H1 (cell line): ENCODE data around the gene CHST10.

ENCODE experiments used
- CEBPB ChIP-seq: IDR thresholded peaks from 2 replicates; pipeline ENCODE4 v1.6.1; 2012; ENCODE audit warnings: low read depth, low read length
- CREB1 ChIP-seq: IDR thresholded peaks from 2 replicates; pipeline ENCODE4 v1.6.1; 2012; ENCODE audit warnings: inconsistent platforms
- HDAC6 ChIP-seq: IDR thresholded peaks from one replicate; pipeline ENCODE4 v1.7.1; 2012; ENCODE audit warnings: low read depth, mild to moderate bottlenecking, inconsistent platforms, low read length, moderate library complexity
- JUN ChIP-seq: IDR thresholded peaks from 2 replicates; pipeline ENCODE4 v1.6.1; 2011; ENCODE audit warnings: low read depth, mild to moderate bottlenecking, improper control_type of control experiment, low read length
- KDM5A ChIP-seq: fragments of 200-600 bp; IDR thresholded peaks from 2 replicates; pipeline ENCODE4 v1.7.1; 2012; ENCODE audit warnings: mild to moderate bottlenecking, low read length, inconsistent platforms, mixed read lengths
- MAFK ChIP-seq: IDR thresholded peaks from 2 replicates; pipeline ENCODE4 v1.6.1; 2012; ENCODE audit warnings: low read depth, mild to moderate bottlenecking, improper control_type of control experiment, low read length
- POLR2A ChIP-seq, 2 experiments: IDR thresholded peaks; 1 replicate in 1 of 2; 2 replicates in 1 of 2; pipeline ENCODE4 v1.6.1; 2011; ENCODE audit warnings: low read depth in 2 of 2, low read length in 2 of 2, mild to moderate bottlenecking in 2 of 2; ENCODE audit errors: control extremely low read depth in 1 of 2
- POLR2AphosphoS5 ChIP-seq: IDR thresholded peaks from 2 replicates; pipeline ENCODE4 v1.6.1; 2011; ENCODE audit warnings: low read depth, low read length
- SIN3A ChIP-seq, 2 experiments: IDR thresholded peaks in 1 of 2; conservative IDR thresholded peaks in 1 of 2; 2 replicates each; pipeline ENCODE4 v1.6.1; 2011 to 2012; ENCODE audit warnings: low read length in 2 of 2, improper control_type of control experiment in 1 of 2, low read depth in 1 of 2, mild to moderate bottlenecking in 1 of 2
- SP4 ChIP-seq: IDR thresholded peaks from 2 replicates; pipeline ENCODE4 v1.6.1; 2012; ENCODE audit warnings: low read length, inconsistent platforms
- TF ChIP-seq, protein P1 (sequence below), 3 experiments: IDR thresholded peaks; 1 replicate in 2 of 3; 2 replicates in 1 of 3; pipeline versions ENCODE4 v1.5.1 to v1.6.1; 2011; ENCODE audit warnings: low read length in 3 of 3, mild to moderate bottlenecking in 3 of 3, inconsistent platforms in 2 of 3, low read depth in 1 of 3, moderate library complexity in 1 of 3; ENCODE audit not compliant: insufficient read depth in 1 of 3; ENCODE audit errors: control extremely low read depth in 1 of 3
- TF ChIP-seq, protein P2 (sequence below): IDR thresholded peaks from 2 replicates; pipeline ENCODE4 v1.6.1; 2012; ENCODE audit warnings: low read length, inconsistent platforms
- TF ChIP-seq, protein P3 (sequence below): IDR thresholded peaks from 2 replicates; pipeline ENCODE4 v1.6.1; 2012; ENCODE audit warnings: inconsistent platforms

DNA sequence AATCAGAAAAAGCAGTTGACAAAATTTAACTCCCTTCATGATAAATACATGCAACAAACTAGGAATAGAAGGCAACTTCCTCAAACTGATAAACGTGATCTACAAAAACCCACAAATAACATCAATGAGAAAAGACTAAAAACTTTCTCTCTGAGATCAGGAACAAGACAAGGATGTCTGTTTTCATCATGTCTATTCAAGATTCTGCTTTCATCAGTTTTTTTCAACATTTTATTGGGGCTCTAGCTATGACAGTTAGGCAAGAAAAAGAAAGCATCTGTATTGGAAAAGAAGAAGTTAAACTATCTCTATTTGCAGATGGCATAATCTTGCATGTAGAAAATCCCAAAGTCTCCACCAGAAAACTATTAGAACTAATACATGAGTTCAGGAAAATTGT lies 12.3 kb upstream of the CHST10 start:
- TF ChIP-seq CREB1 (no peak), POLR2AphosphoS5 (no peak), POLR2A (IDR thresholded peaks at IDR 0.05; ENCODE audit: control extremely low read depth in 1 of 2, low read depth in 2 of 2, low read length in 2 of 2) (no peak), MAFK (no peak), CEBPB (no peak), JUN (no peak), KDM5A (no peak), SP4 (no peak), HDAC6 (no peak), SIN3A (conservative IDR thresholded peaks at IDR 0.05 in 1 of 2, IDR thresholded peaks at IDR 0.05 in 1 of 2; ENCODE audit: low read depth in 1 of 2, low read length in 2 of 2) (no peak)
- TF ChIP-seq, protein P1, sequence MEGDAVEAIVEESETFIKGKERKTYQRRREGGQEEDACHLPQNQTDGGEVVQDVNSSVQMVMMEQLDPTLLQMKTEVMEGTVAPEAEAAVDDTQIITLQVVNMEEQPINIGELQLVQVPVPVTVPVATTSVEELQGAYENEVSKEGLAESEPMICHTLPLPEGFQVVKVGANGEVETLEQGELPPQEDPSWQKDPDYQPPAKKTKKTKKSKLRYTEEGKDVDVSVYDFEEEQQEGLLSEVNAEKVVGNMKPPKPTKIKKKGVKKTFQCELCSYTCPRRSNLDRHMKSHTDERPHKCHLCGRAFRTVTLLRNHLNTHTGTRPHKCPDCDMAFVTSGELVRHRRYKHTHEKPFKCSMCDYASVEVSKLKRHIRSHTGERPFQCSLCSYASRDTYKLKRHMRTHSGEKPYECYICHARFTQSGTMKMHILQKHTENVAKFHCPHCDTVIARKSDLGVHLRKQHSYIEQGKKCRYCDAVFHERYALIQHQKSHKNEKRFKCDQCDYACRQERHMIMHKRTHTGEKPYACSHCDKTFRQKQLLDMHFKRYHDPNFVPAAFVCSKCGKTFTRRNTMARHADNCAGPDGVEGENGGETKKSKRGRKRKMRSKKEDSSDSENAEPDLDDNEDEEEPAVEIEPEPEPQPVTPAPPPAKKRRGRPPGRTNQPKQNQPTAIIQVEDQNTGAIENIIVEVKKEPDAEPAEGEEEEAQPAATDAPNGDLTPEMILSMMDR (IDR thresholded peaks at IDR 0.05; ENCODE audit: control extremely low read depth in 1 of 3, insufficient read depth in 1 of 3, low read depth in 1 of 3, low read length in 3 of 3): no peak
- TF ChIP-seq, protein P2, sequence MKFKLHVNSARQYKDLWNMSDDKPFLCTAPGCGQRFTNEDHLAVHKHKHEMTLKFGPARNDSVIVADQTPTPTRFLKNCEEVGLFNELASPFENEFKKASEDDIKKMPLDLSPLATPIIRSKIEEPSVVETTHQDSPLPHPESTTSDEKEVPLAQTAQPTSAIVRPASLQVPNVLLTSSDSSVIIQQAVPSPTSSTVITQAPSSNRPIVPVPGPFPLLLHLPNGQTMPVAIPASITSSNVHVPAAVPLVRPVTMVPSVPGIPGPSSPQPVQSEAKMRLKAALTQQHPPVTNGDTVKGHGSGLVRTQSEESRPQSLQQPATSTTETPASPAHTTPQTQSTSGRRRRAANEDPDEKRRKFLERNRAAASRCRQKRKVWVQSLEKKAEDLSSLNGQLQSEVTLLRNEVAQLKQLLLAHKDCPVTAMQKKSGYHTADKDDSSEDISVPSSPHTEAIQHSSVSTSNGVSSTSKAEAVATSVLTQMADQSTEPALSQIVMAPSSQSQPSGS: no peak
- TF ChIP-seq, protein P3, sequence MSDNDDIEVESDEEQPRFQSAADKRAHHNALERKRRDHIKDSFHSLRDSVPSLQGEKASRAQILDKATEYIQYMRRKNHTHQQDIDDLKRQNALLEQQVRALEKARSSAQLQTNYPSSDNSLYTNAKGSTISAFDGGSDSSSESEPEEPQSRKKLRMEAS: no peak
